Bone marrow (tissue), 2 donors: ENCODE results near the gene FUT8.

Experiments used
- DNase-seq, 2 donors: peaks; one replicate each; lab custom pipeline; 2025; lab: John Stamatoyannopoulos, UW

FUT8 gene

GRCh38 chr14:65558363-65558762 lies 145.8 kb downstream of the FUT8 start:
- DNase-seq, result no peak

GRCh38 chr14:65560340-65561027 lies 148.0 kb downstream of the FUT8 start:
- no peak for DNase-seq

GRCh38 chr14:65564370-65564769 lies 151.8 kb downstream of the FUT8 start:
- DNase-seq, result no peak

- no peak for DNase-seq
Measured at GRCh38 chr14:65565948-65566347, 153.4 kb downstream of the FUT8 start.

GRCh38 chr14:65566820-65567522 lies 154.4 kb downstream of the FUT8 start:
- no peak for DNase-seq

GRCh38 chr14:65574611-65575010 lies 162.1 kb downstream of the FUT8 start:
- DNase-seq, result no peak

- no peak for DNase-seq
Measured at GRCh38 chr14:65575389-65575788, 162.9 kb downstream of the FUT8 start.

- DNase-seq, result no peak
Measured at GRCh38 chr14:65580973-65581372, 168.4 kb downstream of the FUT8 start.

GRCh38 chr14:65581378-65581777 lies 168.8 kb downstream of the FUT8 start:
- no peak for DNase-seq

GRCh38 chr14:65581799-65582198 lies 169.3 kb downstream of the FUT8 start:
- no peak for DNase-seq

- no peak for DNase-seq
Measured at GRCh38 chr14:65585216-65585615, 172.7 kb downstream of the FUT8 start.

- no peak for DNase-seq
Measured at GRCh38 chr14:65588426-65589140, 176.1 kb downstream of the FUT8 start.

- DNase-seq, result no peak
Measured at GRCh38 chr14:65594153-65594881, 181.8 kb downstream of the FUT8 start.

GRCh38 chr14:65594882-65595237 lies 182.3 kb downstream of the FUT8 start:
- no peak for DNase-seq

- DNase-seq, result no peak
Measured at GRCh38 chr14:65599375-65599774, 186.8 kb downstream of the FUT8 start.

GRCh38 chr14:65600742-65601141 lies 188.2 kb downstream of the FUT8 start:
- no peak for DNase-seq

- DNase-seq, result no peak
Measured at GRCh38 chr14:65604535-65604934, 192.0 kb downstream of the FUT8 start.

GRCh38 chr14:65604936-65605335 lies 192.4 kb downstream of the FUT8 start:
- no peak for DNase-seq

GRCh38 chr14:65606460-65606859 lies 193.9 kb downstream of the FUT8 start:
- no peak for DNase-seq

GRCh38 chr14:65613131-65613650 lies 200.7 kb downstream of the FUT8 start:
- no peak for DNase-seq

GRCh38 chr14:65618996-65619395 lies 206.5 kb downstream of the FUT8 start:
- no peak for DNase-seq

- DNase-seq, result no peak
Measured at GRCh38 chr14:65620195-65620594, 207.7 kb downstream of the FUT8 start.
